ENCODE measurements around the gene RAB7A. TPM values are rescaled to one million over a fixed set of nuclear protein-coding genes. Genes with fewer than 3 reads are reported as not detected.

Gene RAB7A
- total and polyA plus RNA-seq, 2 of the 13 experiments (the other 11 are each of a cell fraction or from before 2014, with no cell fraction given): 26.5 to 182 TPM

DNA sequence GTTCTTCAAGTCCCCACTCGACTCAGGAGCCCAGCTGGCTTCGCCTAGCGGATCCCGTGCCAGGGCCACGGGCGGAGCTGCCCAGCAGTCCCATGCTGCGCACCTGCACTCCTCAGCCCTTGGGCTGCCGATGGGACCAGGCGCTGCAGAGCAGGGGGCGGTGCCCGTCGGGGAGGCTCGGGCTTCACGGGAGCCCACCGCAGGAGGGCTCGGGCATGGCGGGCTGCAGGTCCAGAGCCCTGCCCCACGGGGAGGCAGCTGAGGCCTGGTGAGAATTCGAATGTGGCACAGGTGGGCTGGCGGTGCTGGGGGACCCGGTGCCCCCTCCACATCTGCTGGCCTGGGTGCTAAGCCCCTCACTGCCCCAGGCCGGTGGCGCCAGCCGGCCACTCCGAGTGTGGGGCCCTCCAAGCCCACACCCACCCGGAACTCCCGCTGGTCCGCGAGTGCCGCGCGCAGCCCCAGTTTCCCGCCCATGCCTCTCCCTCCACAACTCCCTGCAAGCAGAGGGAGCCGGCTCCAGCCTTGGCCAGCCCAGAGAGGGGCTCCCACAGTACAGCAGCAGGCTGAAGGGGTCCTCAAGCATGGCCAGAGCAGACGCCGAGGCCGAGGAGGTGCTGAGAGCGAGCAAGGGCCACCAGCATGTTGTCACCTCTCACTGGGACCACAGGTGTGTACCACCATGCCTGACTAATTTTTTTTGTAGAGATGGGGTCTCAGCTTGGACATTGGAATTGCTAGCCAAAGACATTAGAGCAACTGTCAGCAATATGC, 17.0 kb downstream of the RAB7A start (continued):
- TF ChIP-seq, protein P1, sequence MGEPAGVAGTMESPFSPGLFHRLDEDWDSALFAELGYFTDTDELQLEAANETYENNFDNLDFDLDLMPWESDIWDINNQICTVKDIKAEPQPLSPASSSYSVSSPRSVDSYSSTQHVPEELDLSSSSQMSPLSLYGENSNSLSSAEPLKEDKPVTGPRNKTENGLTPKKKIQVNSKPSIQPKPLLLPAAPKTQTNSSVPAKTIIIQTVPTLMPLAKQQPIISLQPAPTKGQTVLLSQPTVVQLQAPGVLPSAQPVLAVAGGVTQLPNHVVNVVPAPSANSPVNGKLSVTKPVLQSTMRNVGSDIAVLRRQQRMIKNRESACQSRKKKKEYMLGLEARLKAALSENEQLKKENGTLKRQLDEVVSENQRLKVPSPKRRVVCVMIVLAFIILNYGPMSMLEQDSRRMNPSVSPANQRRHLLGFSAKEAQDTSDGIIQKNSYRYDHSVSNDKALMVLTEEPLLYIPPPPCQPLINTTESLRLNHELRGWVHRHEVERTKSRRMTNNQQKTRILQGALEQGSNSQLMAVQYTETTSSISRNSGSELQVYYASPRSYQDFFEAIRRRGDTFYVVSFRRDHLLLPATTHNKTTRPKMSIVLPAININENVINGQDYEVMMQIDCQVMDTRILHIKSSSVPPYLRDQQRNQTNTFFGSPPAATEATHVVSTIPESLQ (CRISPR knock-in tag; conservative IDR thresholded peaks at IDR 0.05): no peak
- TF ChIP-seq POLR2AphosphoS2 (IDR thresholded peaks at IDR 0.05; ENCODE audit: low read depth, low read length): no peak
- peak; percentile 27 for TF ChIP-seq AGO2 (optimal IDR thresholded peaks at IDR 0.05; ENCODE audit: low read depth, low read length)
- TF ChIP-seq ZNF432 (CRISPR knock-in tag; IDR thresholded peaks at IDR 0.05; ENCODE audit: borderline replicate concordance): no peak
- TF ChIP-seq ETV6 (CRISPR knock-in tag; conservative IDR thresholded peaks at IDR 0.05): no peak
- TF ChIP-seq ZNF850 (CRISPR knock-in tag; conservative IDR thresholded peaks at IDR 0.05): peak; percentile 100
- TF ChIP-seq ZNF12 (CRISPR knock-in tag; IDR thresholded peaks at IDR 0.05): no peak
- TF ChIP-seq, protein P2, sequence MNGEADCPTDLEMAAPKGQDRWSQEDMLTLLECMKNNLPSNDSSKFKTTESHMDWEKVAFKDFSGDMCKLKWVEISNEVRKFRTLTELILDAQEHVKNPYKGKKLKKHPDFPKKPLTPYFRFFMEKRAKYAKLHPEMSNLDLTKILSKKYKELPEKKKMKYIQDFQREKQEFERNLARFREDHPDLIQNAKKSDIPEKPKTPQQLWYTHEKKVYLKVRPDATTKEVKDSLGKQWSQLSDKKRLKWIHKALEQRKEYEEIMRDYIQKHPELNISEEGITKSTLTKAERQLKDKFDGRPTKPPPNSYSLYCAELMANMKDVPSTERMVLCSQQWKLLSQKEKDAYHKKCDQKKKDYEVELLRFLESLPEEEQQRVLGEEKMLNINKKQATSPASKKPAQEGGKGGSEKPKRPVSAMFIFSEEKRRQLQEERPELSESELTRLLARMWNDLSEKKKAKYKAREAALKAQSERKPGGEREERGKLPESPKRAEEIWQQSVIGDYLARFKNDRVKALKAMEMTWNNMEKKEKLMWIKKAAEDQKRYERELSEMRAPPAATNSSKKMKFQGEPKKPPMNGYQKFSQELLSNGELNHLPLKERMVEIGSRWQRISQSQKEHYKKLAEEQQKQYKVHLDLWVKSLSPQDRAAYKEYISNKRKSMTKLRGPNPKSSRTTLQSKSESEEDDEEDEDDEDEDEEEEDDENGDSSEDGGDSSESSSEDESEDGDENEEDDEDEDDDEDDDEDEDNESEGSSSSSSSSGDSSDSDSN (CRISPR knock-in tag; IDR thresholded peaks at IDR 0.05): no peak
- TF ChIP-seq, protein P3, sequence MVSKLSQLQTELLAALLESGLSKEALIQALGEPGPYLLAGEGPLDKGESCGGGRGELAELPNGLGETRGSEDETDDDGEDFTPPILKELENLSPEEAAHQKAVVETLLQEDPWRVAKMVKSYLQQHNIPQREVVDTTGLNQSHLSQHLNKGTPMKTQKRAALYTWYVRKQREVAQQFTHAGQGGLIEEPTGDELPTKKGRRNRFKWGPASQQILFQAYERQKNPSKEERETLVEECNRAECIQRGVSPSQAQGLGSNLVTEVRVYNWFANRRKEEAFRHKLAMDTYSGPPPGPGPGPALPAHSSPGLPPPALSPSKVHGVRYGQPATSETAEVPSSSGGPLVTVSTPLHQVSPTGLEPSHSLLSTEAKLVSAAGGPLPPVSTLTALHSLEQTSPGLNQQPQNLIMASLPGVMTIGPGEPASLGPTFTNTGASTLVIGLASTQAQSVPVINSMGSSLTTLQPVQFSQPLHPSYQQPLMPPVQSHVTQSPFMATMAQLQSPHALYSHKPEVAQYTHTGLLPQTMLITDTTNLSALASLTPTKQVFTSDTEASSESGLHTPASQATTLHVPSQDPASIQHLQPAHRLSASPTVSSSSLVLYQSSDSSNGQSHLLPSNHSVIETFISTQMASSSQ (IDR thresholded peaks at IDR 0.05; ENCODE audit: low read depth): no peak
- TF ChIP-seq, protein P3 (CRISPR knock-in tag; IDR thresholded peaks at IDR 0.05; ENCODE audit: borderline replicate concordance): no peak
- TF ChIP-seq, protein P4, sequence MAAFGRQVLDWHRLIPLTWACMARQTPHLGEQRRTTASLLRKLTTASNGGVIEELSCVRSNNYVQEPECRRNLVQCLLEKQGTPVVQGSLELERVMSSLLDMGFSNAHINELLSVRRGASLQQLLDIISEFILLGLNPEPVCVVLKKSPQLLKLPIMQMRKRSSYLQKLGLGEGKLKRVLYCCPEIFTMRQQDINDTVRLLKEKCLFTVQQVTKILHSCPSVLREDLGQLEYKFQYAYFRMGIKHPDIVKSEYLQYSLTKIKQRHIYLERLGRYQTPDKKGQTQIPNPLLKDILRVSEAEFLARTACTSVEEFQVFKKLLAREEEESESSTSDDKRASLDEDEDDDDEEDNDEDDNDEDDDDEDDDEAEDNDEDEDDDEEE (CRISPR knock-in tag; IDR thresholded peaks at IDR 0.05): no peak
- TF ChIP-seq ZNF274 (CRISPR knock-in tag; IDR thresholded peaks at IDR 0.05): no peak
